Fibroblast of skin of abdomen (primary cell): ENCODE data around the gene TBL2.
"Not testable (repeated sequence)": the region's sequence is repeated elsewhere in the genome, so short reads cannot be mapped to it uniquely, and the experiment has no call there.

ENCODE experiments used
- DNase-seq: peaks from one replicate; pipeline ENCODE4 v3.0.0-alpha.2; 2013

Gene TBL2

DNA sequence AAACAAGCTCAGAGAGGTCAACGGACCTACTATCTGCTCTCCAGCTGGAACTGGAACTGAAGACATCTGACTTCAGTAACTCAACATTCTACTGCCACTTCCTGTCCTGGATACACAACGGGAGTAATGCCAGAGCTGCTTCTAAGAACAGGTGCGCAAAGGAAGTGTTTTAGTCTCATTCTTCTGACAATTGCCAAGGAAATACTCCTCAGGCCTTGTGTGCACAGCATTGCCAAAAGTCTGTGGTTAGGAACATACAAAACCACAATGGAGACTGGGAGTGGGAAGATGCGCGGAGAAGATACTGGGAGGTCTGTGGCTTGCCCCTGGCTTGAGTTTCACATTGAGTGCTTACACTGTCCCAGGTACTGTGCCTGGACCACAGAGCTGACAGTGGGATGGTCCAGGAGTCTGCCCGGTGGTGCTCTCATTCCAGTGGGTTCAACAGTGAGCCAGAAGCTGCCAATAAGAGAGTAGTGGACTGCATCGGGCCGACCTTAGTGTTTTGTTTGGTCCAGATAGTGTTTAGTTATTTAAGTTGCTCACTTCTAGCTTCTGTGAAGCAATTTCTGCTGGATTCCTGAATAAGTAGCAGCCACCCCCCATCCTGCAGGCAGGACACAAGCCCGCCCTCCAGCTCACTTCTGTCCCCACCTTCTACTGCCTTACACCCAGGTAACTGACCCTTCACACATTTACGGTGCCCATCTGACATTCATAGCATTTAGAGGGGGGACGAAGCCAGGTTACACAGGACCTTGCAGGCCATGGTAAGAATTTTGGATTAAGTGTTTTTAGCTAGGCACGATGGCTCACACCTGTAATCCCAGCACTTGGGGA is 10.3 kb downstream of the TBL2 start:
- DNase-seq: peak; percentile 29

DNA sequence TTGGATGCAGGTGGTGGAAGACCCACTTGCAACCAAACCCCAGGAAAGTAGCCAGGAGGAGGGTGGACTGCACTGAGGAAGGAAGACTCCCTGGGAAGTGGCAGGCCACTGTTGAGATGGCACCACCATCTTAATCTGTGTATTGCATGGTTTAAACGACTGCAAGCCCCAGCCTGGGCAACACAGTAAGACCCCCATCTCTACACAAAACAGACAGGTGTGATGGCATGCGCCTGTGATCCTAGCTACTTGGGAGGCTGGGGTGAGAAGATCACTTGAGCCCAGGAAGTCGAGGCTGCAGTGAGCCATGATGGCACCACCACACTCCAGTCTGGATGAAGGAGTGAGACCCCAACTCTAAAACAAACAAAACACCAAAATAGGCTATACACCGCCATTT is 11.2 kb downstream of the TBL2 start:
- no peak for DNase-seq

DNA sequence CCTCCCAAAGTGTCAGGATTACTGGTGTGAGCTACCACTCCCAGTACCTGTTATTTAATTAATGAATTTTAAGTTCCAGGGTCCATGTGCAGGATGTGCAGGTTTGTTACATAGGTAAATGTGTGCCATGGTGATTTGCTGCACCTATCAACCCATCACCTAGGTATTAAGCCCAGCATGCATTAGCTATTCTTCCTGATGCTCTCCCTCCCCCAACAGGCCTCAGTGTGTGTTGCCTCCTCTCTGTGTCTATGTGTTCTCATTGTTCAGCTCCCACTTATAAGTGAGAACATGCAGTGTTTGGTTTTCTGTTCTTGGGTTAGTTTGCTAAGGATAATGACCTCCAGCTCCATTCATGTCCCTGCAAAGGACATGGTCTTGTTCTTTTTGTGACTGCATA is 11.9 kb downstream of the TBL2 start:
- DNase-seq: not testable (repeated sequence)

DNA sequence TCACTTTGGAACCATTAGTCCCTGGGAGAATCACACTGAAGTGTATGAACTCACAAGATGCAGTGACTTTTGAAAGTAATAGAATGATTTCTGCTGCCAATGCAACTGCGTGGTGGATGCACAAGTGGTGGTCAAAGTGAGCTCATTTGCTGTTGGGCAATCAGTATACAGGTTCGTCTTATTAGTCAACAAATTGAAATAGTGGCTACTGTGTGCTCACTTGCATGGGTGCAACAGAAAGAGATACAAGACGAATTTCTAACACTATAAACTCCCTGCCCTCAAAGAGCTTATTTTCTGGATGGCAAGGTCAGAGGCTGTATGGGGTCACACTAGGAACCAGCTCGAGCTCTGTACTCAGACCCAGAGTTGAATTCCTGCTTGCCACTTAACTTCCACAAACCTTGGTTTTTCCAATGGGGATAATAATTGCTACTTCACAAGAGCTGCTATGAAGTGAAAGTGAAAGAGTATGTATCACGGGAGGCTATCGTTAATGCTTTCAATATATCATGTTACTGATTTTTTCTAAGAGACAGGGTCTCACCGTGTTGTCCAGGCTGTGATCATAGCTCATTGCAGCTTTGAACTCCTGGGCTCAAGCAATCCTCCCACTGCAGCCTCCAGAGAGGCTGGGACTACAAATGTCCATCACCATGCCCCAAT is 12.6 kb downstream of the TBL2 start:
- DNase-seq: no peak

DNA sequence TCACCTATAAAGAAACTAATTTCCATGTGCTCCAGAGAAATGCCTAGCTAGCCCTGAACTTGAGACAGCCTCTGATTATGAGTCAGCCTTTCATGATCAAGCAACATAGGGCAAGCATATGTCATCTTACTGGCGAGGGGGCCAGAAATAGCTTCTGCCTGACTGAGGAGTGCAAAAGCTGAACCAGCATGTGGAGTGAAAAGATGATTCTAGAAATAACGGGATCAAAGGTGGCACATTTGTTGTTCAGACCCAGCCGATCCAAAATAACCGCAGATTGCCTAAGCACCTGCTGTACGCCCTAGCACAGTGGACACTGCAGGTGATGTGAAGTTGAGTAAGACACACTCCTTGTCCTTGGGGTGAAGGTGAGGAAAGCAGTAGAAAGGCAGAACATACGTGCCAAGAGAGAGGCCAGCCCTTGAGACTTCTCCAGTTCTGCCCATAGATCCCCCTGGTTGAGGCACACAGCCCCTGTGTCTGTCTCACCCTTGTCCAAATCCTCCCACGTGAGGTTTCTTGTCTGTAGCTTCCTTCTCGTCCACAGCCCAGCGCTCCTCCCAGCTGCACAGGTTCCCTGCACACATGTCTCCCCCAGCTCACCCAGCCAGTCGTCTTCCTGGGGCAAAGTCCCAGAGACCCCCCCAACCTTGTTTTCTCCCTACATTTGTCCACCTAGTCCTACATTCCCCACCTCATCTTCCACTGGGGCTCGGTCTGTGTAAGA is 18.1 kb downstream of the TBL2 start:
- peak; percentile 86 for DNase-seq

DNA sequence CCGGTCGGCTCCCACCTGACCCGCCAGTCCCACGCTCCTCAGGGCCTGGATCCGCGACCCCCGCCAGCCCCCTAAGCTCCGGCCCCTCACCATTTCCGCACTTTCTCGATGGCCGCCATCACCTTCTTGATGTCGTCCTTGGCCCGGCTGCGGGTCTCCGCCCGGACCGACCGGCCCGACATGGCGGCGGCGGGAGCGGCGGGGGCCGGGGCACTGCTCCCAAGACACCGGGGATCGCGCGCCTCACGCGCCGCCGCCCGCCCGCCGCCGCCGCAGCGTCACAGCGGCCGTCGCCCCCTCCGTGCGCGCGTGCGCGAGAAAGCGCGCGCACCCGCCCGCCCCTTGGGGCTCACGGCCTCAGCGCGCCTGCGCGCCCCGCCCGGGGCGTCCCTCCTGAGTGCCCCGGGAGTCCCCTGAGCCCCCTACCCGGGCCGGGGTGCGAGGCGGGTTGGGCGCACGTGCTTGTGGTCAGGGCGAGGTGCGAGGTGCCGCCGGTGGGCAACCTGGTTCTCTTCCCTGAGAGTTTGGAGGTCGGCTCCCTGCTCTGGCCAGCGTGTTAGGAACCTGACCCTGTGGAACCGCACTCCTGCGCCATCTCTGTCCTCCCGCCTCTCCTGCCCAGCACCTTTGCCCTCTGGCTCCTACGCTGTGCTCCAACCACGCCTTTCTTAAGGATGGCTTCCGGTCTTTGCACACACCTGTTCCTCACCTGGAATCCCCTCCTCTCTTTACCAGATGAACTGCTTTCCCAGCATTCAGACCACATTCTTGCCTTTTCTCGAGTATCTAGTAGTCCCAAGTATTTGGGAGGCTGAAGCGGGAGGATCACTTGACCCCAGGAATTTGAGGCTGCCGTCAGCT is 20.8 kb downstream of the TBL2 start, which contains the start of gene BCL7B:
BCL7B (minus strand) TSS at position 294 of the 861 bp plus-strand sequence; CDS start at position 182, 112 bp downstream.
- peak; percentile 70 for DNase-seq

DNA sequence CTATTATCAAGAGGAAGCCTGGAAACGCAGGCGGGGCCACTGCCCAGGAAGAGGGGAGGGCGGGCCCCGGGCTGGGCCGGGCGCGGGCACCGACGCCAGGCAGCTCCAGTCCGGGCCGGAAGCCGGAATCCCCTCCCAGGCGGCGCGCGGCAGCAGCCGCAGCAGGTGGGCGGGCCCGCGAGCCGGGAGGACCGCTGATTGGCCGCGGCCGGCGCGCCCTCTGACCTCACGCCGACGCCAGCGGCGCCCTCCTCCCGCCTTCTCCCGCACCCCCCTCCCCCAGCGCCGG is 21.3 kb downstream of the TBL2 start:
- DNase-seq: peak; percentile 91

DNA sequence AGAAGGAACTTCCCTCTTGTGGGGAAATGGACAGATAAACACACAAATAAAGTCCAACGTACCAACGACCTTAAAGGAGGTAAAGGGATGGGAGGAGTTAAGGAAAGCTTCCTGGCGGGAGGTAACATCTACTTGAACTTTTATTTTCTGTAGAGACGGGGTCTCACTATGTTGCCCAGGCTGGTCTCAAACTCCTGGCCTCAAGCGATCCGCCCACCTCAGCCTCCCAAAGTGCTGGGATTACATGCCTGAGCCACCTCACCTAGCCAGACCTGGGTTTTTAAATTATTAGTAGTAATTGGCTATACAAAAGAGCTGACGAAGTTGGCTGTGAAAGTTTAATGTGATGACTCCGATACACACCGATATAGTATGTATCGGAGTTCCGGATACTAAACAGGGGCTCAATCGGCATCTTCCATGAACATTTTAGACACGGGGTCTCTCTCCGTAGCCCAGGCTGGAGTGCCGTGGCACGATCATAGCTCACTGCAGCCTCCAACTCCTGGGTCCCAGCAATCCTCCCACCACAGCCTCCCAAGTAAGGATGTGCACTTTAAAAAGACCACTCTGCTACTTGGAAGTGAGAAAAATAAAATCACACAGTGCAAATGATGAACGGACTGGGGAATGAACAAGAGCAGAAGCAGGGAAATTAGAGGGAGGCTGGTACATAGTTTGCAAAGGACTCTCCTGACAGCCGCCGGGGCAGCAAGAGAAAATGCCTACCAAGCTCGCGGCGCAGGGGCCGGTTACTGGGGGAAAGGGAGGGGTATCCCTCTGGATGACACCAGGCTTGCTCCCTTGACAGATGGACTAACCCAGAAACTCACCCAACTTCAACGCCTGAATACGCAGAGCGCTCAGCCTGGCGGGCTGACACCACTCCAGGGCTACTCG is 21.9 kb downstream of the TBL2 start:
- DNase-seq: no peak

DNA sequence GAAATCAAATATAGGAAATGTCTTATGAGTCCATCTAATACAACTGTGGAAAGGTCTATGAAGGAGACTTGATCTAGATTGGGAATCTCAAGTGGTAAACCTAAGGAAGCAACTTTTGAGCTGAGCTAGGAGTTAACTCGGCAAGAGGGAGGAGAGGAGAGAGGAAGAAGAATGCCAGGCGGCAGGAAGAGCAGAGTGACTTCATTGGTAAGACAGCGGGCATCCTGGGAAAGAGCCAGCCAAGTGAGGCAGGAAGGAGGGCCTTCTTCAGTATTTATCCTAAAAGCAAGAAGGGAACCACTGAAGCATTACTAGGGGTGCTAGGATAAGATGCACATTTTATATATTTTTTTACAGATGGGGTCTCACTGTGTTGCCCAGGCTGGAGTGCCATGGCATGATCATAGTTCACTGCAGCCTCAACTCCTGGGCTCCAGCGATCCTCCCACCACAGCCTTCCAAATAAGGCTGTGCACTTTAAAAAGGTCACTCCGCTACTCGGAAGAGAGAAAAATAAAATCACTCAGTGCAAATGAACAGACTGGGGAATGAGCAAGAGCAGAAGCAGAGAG is 22.9 kb downstream of the TBL2 start:
- no peak for DNase-seq

DNA sequence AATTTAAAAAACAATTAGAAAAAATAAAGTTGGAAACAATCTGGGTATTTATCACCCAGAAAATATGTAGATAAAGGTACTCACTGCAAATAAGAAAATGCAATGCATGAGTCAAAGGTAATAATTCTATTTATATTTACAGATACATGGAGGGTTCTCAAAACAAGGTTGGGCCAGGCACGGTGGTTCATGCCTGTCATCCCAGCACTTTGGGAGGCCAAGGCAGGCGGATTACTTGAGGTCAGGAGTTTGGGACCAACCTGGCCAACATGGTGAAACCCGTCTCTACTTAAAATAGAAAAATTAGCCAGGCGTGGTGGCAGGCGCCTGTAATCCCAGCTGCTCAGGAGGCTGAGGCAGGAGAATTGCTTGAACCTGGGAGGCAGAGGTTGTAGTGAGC is 28.3 kb downstream of the TBL2 start:
- DNase-seq: not testable (repeated sequence)

DNA sequence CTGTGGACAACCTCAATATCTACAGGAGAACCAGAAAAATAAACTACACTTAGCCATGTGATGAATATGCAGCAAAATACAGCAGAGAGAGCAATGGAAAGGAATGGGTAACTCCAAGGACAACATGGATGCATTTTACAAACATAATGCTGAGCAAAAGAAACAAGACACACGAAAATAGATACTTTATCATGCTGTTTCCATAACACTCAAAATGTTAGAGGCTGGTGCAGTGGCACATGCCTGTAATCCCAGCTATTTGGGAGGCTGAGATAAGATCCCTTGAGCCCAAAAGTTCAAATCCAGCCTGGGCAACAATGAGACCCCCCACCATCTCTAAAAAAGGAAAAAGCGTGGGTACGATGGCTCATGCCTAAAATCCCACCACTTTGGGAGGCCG is 29.2 kb downstream of the TBL2 start:
- no peak for DNase-seq

DNA sequence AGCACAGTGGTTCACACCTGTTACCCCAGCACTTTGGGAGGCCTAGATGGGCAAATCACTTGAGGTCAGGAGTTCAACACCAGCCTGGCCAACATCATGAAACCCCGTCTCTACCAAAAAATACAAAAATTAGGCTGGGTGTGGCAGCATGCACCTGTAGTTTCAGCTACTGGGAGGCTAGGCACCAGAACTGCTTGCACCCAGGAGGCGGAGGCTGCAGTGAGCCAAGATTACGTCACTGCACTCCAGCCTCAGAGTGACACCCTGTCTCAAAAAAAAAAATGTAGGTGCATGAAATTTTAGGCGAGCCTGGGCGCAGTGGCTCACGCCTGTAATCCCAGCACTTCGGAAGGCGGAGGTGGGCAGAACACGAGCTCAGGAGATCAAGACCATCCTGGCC is 30.5 kb downstream of the TBL2 start:
- no peak for DNase-seq

DNA sequence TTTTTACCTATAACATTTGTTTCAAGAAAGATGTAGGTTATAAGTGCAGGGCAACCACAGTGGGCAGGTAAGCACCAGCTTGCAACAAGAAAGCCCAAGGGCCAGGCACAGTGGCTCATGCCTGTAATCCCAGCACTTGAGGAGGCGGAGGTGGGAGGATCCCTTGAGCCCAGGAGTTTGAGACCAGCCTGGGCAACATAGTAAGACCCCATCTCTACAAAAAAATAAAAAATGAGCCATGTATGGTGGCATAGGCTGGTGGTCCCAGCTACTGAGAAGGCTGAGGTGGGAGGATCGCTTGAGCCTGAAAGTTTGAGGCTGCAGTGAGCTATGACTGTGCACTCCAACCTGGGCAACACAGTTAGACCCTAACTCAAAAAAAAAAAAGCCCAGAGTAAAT is 33.7 kb downstream of the TBL2 start:
- DNase-seq: no peak

DNA sequence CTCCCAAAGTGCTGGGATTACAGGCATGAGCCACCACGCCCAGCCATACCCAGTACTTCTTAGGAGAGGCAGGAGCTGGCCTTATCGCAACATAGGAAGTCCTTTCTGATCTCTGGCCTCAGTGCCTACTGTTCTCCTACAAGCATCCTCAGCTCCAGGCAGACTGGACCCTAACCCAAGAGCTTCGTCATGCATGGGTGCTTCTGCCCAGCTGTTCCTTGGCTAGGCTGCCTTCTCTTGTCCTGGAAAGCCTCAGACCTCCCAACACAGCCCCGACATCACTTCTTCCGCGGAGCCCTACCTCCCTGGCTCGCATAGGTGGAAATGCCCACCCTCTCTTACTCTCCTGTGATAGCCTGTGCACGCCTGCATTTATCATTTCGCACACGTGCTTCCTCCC is 36.7 kb downstream of the TBL2 start:
- DNase-seq: no peak

DNA sequence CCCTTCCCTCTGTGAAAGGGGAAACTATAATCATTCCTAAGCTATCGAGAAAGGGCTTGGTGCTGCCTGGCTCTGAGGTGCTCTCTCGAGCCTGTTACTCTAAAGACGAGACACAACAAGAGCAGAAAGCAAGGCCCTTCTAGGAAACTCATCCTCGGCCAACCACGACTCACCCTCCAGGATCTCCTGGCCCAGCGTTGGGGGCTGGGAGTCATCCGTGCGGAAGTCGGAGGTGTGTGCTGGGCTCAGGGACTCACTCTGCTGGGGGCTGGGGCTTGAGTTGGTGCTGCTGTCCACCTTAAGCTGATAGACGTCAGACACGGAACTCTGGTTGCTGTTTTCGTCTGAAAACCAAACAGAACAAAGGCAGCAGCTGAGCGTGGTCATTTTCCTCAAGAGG is 38.7 kb downstream of the TBL2 start:
- no peak for DNase-seq

DNA sequence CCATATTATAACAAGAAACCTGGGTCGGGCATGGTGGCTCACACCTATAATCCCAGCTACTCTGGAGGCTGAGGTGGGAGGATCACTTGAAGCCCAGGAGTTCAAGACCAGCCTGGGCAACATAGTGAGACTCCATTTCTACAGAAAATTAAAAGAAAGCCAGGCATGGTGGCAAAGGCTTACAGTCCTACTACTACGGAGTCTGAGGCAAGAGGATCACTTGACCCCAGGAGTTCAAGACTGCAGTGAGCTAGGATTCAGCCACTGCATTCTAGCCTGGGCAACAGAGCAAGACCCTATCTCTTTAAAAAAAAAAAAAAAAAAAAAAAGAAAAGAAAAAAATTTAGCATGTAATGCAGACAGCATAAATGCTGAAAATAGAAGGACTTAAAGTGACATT is 39.9 kb downstream of the TBL2 start:
- DNase-seq: not testable (repeated sequence)

DNA sequence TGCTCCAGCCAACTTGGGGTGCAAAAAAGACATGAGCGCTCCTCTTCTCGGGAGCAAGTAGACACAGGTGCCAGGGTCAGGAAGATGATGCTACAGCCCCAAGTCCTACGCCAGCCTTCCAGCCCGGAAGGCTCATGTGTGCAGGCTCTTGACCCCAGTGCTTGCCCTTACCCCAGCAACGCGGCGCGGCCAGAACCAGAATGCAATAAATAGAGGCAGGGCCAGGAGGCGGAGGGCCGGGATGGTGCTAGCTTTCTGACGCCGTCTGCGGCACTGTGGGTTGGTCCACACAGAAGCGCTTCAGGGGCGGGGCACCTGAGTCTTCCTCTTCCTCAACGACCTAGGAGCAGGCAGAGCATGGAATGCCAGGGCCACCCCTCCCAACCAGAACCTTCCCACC is 41.3 kb downstream of the TBL2 start:
- no peak for DNase-seq

DNA sequence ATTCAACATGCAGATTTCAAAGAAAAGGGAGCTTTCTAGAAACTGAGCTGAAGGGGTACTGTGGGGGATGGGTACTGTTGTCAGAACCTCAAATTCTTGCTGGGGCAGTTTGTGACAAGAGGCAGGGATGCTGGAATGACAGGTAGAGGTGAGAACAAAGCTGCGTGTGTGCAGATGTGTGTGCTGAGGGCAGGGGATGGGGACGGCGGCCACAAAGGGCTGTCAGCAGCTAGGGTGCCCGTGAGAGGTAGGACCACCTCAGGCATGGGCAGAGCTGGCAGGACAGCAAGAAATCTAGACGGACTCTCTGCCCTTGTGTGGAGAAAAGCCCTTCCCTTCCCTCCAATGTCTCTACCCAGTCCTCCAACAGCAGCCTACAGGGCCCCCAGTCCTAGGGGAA is 41.9 kb downstream of the TBL2 start:
- DNase-seq: no peak

DNA sequence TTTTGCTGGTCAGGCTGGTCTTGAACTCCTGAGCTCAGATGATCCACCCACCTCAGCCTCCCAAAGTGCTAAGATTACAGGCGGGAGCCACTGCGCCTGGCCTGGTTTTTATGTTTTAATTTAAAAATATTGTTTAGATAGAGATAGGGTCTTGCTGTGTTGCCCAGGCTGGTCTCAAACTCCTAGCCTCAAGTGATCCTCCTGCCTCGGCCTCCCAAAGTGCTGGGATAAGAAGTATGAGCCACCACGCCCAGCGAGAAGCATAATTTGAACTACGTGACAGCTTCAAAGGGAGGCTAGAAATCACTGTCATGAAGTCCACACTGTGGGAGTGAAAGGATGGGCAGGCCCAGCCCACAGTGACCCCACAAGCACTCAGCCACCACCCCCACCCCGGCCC is 42.5 kb downstream of the TBL2 start:
- DNase-seq: not testable (repeated sequence)

DNA sequence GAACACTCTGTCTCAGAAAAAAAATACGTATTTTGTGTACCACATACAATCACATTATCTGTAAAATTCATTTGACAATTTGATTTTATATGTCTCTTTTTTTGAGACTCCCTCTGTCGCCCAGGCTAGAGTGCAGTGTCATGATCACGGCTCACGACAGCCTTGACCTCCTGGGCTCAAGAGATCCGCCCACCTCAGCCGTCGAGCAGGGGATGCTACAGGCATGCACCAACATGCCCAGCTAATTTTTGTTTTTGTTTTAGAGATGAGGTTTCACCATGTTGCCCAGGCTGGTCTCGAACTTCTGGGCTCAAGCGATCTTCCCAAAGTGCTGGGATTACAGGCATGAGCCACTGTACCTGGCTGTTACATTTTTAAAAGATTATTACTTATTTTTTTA is 44.6 kb downstream of the TBL2 start:
- DNase-seq: no peak

DNA sequence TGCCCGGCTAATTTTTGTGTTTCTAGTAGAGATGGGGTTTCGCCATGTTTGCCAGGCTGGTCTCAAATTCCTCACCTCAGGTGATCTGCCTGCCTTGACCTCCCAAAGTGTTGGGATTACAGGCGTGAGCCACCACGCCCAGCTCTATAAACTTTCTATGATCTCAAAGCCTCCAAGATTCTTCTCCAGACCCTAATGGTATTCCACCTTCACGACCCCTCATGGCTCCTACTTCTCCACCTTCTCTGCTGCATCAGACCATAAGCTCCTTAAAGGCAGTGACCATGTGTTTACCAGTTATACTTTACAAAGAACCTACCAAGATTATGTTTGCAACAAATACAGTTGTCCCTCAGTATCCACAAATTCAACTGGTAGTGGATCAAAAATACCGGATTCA is 46.2 kb downstream of the TBL2 start:
- DNase-seq: no peak
